HG03108 (cell line): ENCODE results near the gene HIVEP3.

Experiments used
- ATAC-seq: cut with Tn5 transposase; IDR thresholded peaks from one replicate; pipeline ENCODE4 v1.9.1; 2021; ENCODE audit warnings: moderate library complexity; ENCODE audit not compliant: unreplicated experiment

The HIVEP3 gene

GRCh38 chr1:41599912-41600311 is 318.8 kb downstream of the HIVEP3 start:
- no peak for ATAC-seq

GRCh38 chr1:41598325-41598724 is 320.4 kb downstream of the HIVEP3 start:
- no peak for ATAC-seq

- no peak for ATAC-seq
These were observed 326.1 kb downstream of the HIVEP3 start for GRCh38 chr1:41592451-41593125.

DNA sequence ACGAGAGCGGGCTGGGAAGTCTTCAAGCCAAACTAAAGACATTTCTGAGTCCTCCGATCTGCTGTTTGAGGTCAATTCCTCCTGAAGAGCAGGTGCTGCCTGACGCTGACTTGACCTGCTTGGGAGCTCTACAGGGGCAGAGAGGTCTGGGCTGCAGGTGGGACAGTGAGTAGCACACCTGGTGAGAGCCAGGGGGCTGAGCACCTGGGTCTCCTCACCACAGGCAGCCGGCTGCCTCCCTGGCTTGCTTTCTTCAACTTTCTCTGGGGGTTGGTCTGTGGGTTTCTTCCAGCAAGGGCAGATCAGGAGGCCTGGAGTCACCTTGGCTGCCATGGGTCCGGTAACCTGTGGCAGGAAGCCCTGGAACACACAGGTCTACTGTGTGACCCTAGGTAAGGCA is 326.8 kb downstream of the HIVEP3 start:
- no peak for ATAC-seq

DNA sequence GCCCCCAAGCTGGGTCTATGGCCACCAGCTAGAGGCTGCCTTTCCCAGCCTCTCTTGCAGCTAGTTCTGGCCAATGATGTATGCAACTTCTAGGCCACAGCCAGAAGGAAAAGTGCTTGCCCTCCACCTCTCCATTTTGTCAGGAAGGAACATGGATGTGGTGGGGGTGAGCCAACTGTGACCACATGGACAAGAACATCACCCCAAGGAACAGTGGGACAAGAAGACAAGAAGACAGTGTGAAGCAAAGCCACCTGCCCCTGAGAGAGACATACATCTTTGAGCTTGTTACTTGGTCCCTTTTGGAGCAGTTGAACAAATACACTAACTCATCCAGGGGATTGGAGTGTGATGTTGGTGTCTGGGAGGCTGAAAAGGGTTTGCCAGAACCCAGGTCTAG is 328.4 kb downstream of the HIVEP3 start:
- no peak for ATAC-seq

DNA sequence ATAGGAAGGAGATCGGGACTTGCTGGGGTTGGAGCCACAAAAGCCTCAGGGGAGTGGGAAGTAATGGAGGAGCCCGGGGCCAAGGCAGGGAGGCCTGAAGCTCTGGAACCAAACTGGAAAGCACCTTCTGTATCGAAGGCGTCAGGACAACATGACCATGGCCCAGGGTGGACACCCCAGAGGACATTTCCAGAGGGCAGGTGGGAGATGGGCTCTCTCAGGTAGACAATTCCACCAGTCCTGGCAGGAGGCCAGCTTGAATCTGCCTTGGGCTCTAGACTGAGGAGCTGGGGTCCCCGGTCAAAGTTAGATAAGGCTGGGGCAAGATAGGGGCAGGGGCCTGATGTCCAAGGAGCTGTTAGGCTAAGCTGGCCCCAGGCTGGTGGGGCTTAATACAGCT is 329.3 kb downstream of the HIVEP3 start:
- no peak for ATAC-seq

- ATAC-seq = no peak
These were observed 330.3 kb downstream of the HIVEP3 start for GRCh38 chr1:41588334-41588875.

DNA sequence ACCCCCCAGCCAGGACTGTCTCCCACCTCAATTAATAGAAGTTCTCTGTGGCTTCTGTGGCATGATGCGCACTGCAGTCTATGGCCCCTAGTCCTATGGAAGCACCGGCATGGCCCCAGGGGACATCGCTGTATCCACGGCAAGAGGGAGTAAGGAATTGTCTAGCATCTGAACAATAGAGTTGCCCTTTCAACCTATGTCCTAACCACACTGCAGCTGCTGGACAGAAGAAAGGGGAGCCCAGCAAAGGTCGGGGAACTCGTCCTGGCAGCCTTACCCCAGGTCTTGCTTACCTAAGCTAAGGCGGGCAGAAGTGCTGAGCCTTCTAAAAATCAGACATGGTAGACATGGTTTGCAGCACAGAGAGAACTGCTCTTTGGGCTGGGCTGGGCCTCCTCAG is 330.9 kb downstream of the HIVEP3 start:
- no peak for ATAC-seq

DNA sequence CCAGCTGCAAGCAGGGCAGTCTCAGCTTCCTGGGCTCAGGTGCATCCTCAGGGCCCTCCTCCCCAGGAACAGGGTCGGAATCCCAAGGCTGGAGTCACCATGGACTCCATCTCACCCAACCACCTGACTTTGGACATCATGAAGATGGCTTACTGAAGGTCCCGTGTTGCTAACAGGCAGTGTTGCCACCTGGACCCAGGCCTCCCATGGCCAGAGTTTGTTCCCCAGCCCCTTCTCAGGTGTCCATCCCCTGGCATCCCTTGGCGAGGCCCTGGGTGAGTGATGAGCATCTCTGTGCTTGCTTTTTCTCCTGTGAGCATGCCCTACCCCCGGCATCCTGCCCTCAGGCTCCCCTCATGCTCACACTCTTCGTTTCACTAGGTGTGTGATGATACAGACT is 332.5 kb downstream of the HIVEP3 start:
- no peak for ATAC-seq

- no peak for ATAC-seq
These were observed 334.8 kb downstream of the HIVEP3 start for GRCh38 chr1:41583658-41584547.

DNA sequence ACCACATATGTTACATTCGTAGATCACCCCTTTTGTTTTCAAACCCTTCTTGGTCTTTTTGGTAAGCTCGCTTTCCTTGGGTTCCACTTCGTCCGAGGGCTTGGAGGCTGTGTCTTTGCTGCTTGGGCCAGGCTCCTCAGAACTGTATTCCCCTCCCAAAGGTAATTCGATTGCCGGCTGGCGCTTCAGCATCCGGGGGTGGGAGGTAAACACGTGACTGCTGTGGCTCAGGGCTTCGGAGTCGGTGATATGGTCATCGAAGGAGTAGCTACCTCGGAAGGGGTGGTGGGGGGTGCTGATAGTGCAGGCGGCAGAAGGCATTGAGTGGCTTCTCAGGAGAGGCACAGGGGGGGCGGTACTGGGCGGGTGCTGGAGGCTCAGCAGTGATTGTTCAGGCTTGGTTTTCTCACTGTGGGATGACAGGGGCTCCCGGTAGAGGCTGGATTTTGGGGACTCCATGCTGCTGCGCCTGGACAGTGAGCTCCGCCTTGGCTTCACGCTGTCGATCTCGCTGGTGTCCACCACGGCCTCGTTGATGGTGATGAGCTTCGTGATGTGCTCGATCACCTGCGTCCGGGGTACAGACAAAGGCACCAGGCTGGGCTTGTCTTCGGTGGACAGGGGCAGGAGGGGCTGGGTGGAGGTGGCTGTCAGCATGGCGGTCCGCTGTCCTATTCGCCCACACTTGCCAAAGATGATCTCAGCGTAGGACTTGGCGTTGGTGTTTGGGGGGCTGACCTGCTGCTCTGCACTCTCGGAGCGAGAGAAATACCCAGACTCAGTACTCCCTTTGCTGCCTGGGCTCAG is 335.7 kb downstream of the HIVEP3 start:
- no peak for ATAC-seq

GRCh38 chr1:41582351-41582750 is 336.4 kb downstream of the HIVEP3 start:
- no peak for ATAC-seq

GRCh38 chr1:41582004-41582325 is 336.8 kb downstream of the HIVEP3 start:
- no peak for ATAC-seq

- ATAC-seq = no peak
These were observed 337.3 kb downstream of the HIVEP3 start for GRCh38 chr1:41581216-41582003.

DNA sequence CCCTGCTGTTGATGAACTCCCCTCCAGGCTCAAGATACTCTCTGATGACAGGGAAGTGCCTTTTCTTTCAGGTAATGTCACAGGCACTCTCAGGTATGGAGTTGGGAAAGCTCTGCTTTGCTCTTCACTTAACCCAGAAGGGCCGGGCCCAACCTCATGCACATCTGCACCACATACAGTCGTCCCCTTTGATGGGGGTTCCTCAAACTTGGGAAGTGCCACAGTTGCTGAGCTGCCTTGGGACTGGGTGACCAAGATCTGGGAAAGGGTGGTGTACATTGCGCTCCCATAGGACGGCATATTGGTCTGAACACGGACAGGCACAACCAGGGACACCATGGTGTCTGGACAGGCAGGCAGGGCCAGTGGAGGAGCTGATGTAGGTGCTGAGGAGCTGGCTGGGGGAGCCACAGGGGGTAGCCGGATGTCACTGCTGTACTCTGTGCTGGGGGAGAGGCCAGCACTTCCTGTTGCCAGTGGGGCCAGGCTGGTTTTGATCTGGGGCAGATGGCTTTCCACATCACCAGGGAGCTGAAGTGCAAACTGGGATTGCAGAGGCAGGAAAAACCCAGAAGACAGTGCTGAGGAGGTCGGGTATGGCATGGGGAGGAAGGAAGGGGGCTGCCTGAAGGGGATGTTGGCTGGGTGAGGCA is 338.1 kb downstream of the HIVEP3 start:
- no peak for ATAC-seq

DNA sequence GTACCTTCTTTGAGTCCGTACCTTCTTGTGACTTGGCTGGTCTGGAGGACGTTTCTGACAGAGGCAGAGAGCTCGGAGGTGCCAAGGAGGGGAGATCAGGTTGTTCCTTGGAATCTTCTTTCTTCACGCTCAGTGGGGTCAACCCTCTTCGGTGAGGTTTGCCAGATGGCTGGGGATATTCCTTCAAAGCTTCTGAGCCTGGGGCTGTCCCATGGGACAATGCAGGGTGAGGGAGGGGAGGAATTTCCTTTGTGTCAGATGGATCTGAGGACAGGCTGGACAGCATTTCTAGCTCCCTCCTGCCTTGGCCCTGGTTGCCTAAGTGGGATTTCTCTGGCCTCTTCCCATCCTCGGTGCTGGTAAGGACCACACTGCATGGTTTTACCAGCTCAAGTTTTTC is 338.7 kb downstream of the HIVEP3 start:
- no peak for ATAC-seq

DNA sequence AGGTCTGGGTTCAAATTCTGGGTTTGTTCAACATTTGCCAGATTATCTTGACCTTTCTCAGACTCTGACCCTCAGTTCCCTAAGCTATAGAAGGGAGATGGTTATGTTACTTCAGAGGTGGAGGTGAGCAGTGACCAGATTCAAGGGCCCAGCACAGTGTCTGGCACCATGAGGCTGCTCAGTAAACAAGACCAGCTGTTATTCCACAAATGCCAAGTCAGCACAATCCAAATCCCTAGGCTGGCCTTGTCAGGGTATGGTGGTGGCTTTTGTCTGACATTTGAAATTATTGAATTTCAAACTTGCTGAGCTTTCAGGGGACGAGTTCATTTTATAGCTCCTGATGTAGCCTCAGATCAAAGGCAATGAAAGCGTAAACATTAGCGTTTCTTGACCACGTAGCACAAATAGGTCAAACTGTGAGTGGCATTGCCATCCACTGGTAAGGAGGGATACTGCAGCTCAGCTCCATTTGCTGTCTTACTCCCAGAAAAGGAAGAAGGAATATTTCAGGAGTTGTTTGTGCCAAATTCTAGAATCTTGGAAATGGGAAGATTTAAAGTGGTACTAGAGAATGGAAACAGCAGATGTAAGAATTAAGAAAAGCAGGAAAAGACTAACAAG is 339.9 kb downstream of the HIVEP3 start:
- ATAC-seq = no peak

DNA sequence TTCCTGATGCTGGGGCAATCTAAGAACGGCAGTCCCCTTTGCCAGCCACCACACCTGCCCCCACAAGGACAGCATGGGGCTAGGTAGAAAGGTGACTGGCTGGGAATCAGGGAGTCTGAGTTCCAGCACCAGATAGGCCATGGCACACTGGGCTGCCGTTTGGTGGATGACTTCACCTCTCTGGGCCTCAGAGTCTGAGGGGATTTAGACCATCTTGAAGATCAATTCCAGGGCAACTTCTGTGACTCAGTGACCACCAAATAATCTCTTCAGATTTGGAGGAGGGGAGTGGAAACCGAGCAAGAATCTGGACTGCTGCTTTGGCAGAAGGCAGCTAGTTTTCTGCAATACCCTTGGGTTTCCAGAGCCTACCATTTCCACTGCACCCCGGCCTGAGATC is 342.1 kb downstream of the HIVEP3 start:
- no peak for ATAC-seq

DNA sequence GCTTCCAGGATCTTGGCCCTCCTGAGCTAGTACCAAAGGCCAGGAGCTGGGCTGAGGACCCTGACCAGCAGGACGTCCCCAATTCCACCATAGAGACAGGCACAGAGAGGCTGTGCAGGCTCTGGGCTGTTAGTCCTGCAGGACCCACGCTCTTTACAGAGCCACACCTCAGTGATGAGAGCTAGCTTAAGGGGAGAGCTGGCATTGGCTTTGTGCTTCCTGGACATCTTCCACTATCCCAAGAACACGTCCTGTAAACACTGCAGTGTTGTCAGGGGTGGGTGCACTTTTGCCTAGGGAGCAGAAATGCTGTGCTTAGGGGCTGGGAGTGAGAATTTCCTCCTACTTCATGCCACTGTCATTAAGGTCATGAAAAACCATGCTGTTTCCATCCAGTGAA is 342.5 kb downstream of the HIVEP3 start:
- ATAC-seq = no peak

GRCh38 chr1:41574842-41575241 is 343.9 kb downstream of the HIVEP3 start:
- no peak for ATAC-seq
